K562 (cell line): ENCODE results near the gene ADAMTSL2. TPM values are rescaled to one million over a fixed set of nuclear protein-coding genes. Genes with fewer than 3 reads are reported as not detected.

ENCODE experiments used
- ATAC-seq: fragments of 200-7000 bp; cut with Tn5 transposase; 3 replicates; pipeline ENCODE4 v1.9.1; 2020; ENCODE audit warnings: moderate library complexity
- BruUV-seq: library from RNA; stranded (reverse); fragments of 400-500 nt; replicated peaks from 2 replicates; lab custom pipeline; 2021; lab: Mats Ljungman, UMichigan
- CTCF ChIA-PET: fragments of 300-600 bp; formaldehyde crosslinking; extraction: SDS; loops from one replicate; lab custom pipeline; 2021; ENCODE audit warnings: low intra/inter-chr PET ratio; lab: Yijun Ruan, JAX
- POLR2A ChIA-PET: fragments of 300-600, 350-650 bp; sonication (Branson Sonifier 250); formaldehyde crosslinking; extraction: SDS; loops from one replicate; lab custom pipeline; 2021; ENCODE audit warnings: antibody characterized with exemption, inconsistent platforms; lab: Yijun Ruan, JAX
- DNase-seq, 4 experiments: peaks; one replicate each; pipeline versions ENCODE4 v3.0.0 to v3.0.0-alpha.2; 2011 to 2018; ENCODE audit warnings: low spot score in 3 of 4, mixed read lengths in 3 of 4; ENCODE audit errors: extremely low read depth in 1 of 4
- FAIRE-seq: peaks from 2 replicates; lab custom pipeline; 2011; peaks lifted over from hg19 to GRCh38; lab: Jason Lieb, UNC
- H2AFZ ChIP-seq: 2 replicates; pipeline ENCODE4 v1.6.0; 2011; ENCODE audit warnings: low read depth, low read length, control low read depth, inconsistent platforms
- H3K27ac ChIP-seq: fragments of 200-600 bp; 3 replicates; pipeline ENCODE4 v1.8.0; 2011; ENCODE audit warnings: low read depth, mild to moderate bottlenecking, control low read depth, inconsistent platforms, low read length, moderate library complexity, mixed read lengths; ENCODE audit errors: extremely low read depth
- H3K27me3 ChIP-seq, 2 experiments: fragments of 300-600 bp in 1 of 2; 2 replicates in 1 of 2; 3 replicates in 1 of 2; pipeline versions ENCODE4 v1.6.0 to v1.8.0; 2011; ENCODE audit warnings: inconsistent platforms in 2 of 2, low read length in 2 of 2, mild to moderate bottlenecking in 1 of 2, mixed read lengths in 1 of 2, moderate library complexity in 1 of 2; ENCODE audit not compliant: control insufficient read depth in 2 of 2, insufficient read depth in 2 of 2
- H3K36me3 ChIP-seq: fragments of 300-600 bp; 3 replicates; pipeline ENCODE4 v1.8.0; 2011; ENCODE audit warnings: mild to moderate bottlenecking, low read length, inconsistent platforms; ENCODE audit not compliant: control insufficient read depth, insufficient read depth
- H3K4me1 ChIP-seq, 2 experiments: fragments of 200-600 bp in 1 of 2; replicated peaks in 1 of 2; 2 replicates in 1 of 2; 3 replicates in 1 of 2; pipeline versions ENCODE4 v1.5.1 to v1.8.0; 2011; ENCODE audit warnings: inconsistent platforms in 2 of 2, low read length in 2 of 2, mild to moderate bottlenecking in 1 of 2, mixed read lengths in 1 of 2, moderate library complexity in 1 of 2; ENCODE audit not compliant: control insufficient read depth in 2 of 2, insufficient read depth in 2 of 2
- H3K4me2 ChIP-seq: 2 replicates; pipeline ENCODE4 v1.6.1; 2011; ENCODE audit warnings: low read length, control low read depth, inconsistent platforms, mixed read lengths; ENCODE audit not compliant: insufficient read depth
- H3K4me3 ChIP-seq: fragments of 200-600 bp; sonication (generic), shearing (Covaris generic); 2 replicates; pipeline ENCODE4 v1.5.1; 2016; ENCODE audit warnings: control low read depth, inconsistent platforms
- H3K79me2 ChIP-seq: fragments of 200-600 bp; 3 replicates; pipeline ENCODE4 v1.8.0; 2011; ENCODE audit warnings: low read length, inconsistent platforms; ENCODE audit not compliant: control insufficient read depth, insufficient read depth
- H3K9ac ChIP-seq, 2 experiments: 2 replicates each; pipeline versions ENCODE4 v1.6.0 to v1.6.1; 2011; ENCODE audit warnings: low read depth in 2 of 2, low read length in 2 of 2, control low read depth in 1 of 2, inconsistent platforms in 1 of 2, mild to moderate bottlenecking in 1 of 2, mixed read lengths in 1 of 2; ENCODE audit not compliant: insufficient read depth in 1 of 2
- H3K9me1 ChIP-seq: one replicate; pipeline ENCODE4 v1.6.0; 2011; ENCODE audit warnings: inconsistent platforms, mild to moderate bottlenecking, low read length, moderate library complexity; ENCODE audit not compliant: control insufficient read depth, insufficient read depth
- H3K9me3 ChIP-seq: replicated peaks from 2 replicates; pipeline ENCODE4 v1.5.1; 2011; ENCODE audit warnings: low read depth, low read length, inconsistent platforms; ENCODE audit not compliant: control insufficient read depth, insufficient read depth
- H4K20me1 ChIP-seq: replicated peaks from 2 replicates; pipeline ENCODE4 v1.6.1; 2011; ENCODE audit warnings: low read length, inconsistent platforms, mixed read lengths; ENCODE audit not compliant: control insufficient read depth, insufficient read depth
- HNRNPL ChIP-seq: fragments of 200-400 bp; formaldehyde crosslinking; IDR thresholded peaks from 2 replicates; pipeline ENCODE4 v1.6.1; 2017; ENCODE audit warnings: low read depth, mild to moderate bottlenecking, low read length
- NFIC ChIP-seq: fragments of 450-650 bp; IDR thresholded peaks from 2 replicates; pipeline ENCODE4 v1.6.1; 2017; ENCODE audit warnings: mild to moderate bottlenecking, inconsistent platforms
- NR1H2 ChIP-seq: sonication (generic); formaldehyde crosslinking; IDR thresholded peaks from 2 replicates; pipeline ENCODE4 v1.4.0; 2020; ENCODE audit warnings: mild to moderate bottlenecking, missing genetic modification reagents
- TFAP4 ChIP-seq: sonication (generic); formaldehyde crosslinking; IDR thresholded peaks from 2 replicates; pipeline ENCODE4 v1.8.0; 2022; ENCODE audit warnings: missing genetic modification reagents, mild to moderate bottlenecking, moderate library complexity, borderline replicate concordance
- USF1 ChIP-seq: sonication (generic); formaldehyde crosslinking; IDR thresholded peaks from 2 replicates; pipeline ENCODE4 v1.9.0; 2022; ENCODE audit warnings: mild to moderate bottlenecking, missing genetic modification reagents
- ZNF444 ChIP-seq: fragments of 250-450 bp; sonication (Bioruptor Pico); IDR thresholded peaks from 2 replicates; pipeline ENCODE4 v1.4.0; 2020; ENCODE audit warnings: mild to moderate bottlenecking, moderate library complexity
- WGBS: fragments of 100-300 bp; shearing (Covaris generic); methylation state at CpG from one replicate; pipeline ENCODE4 v1.1.6; 2016; ENCODE audit warnings: low coverage, mixed read lengths; ENCODE audit not compliant: insufficient coverage; ENCODE audit errors: missing lambda C conversion rate; 5-methylcytosine and 5-hydroxymethylcytosine counted together
- in situ Hi-C: fragments of 300-500 bp; cut with MboI; formaldehyde crosslinking; loops from 4 replicates; pipeline ENCODE4 v1.15.0; 2018; ENCODE audit warnings: inconsistent platforms, mixed read lengths
- intact Hi-C: fragments of 100-400 bp; cut with micrococcal nuclease; formaldehyde crosslinking; loops from 2 replicates; pipeline ENCODE4 v1.14.2; 2022
- polyA plus RNA-seq, 8 experiments: library from polyadenylated mRNA; depleted of rRNA in 4 of 8; stranded (reverse) in 5 of 8; unstranded in 3 of 8; fragments of >200 nt; fragmentation: Nextera tagmentation in 2 of 8; fragmentation: Illumina TruSeq in 1 of 8; extraction: Ambion mirVana in 2 of 8; extraction: Trizol in 1 of 8; gene quantifications; 2 replicates each; pipeline versions ENCODE4 v1.2.1 to v1.2.3, GENCODE V29; 2011 to 2014; ENCODE audit warnings: inconsistent platforms in 1 of 8, missing spikeins in 1 of 8
- total RNA-seq, 7 experiments: library from RNA; depleted of rRNA in 6 of 7; stranded (reverse); fragments of >200 nt in 6 of 7; fragmentation: Illumina TruSeq in 2 of 7; extraction: Trizol in 2 of 7; gene quantifications; 2 replicates each; pipeline versions ENCODE4 v1.2.1 to v1.2.3, GENCODE V29; 2011 to 2021; ENCODE audit warnings: low replicate concordance in 1 of 7

ADAMTSL2 gene
- total and polyA plus RNA-seq, 9 of the 15 experiments (the other 6 are each of a cell fraction or from before 2014, with no cell fraction given), result 0.04 TPM; not detected in 8

DNA sequence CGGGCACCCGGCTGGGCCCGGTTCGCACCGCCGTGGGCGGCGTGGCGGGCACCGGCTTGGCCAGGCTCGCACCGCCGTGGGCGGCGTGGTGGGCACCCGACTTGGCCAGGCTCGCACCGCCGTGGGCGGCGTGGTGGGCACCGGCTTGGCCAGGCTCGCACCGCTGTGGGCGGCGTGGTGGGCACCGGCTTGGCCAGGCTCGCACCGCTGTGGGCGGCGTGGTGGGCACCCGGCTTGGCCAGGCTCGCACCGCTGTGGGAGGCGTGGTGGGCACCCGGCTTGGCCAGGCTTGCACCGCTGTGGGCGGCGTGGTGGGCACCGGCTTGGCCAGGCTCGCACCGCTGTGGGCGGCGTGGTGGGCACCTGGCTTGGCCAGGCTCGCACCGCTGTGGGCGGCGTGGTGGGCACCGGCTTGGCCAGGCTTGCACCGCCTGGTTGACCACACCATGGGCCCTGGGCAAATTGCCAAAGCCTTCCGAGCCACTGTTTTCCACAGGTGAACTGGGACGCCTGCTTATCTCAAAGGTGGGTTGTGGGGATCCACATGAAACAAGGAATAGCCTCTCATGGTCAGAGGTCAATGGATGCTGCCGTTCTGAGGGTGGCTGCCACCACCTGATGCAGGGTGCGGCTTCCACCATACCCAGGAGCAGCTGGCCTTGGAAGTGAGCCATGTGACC, 28.2 kb downstream of the ADAMTSL2 start:
- Histone ChIP-seq H3K4me3 (no peak overlapping the region), H3K9ac (peak overlapping the region in 1 of 2 experiments; percentile 19; a peak in 1 of 4 replicates), H2AFZ (no peak overlapping the region), H3K27me3 (peaks cover 6 to 32% of the 10 kb centered on the region in 2 experiments; a peak in 4 of 5 replicates), H3K4me2 (no peak overlapping the region), H3K4me1 (peaks cover 7 to 26% of the 10 kb centered on the region in 2 experiments; a peak in 4 of 5 replicates), H3K9me1 (peaks cover 3% of the 10 kb centered on the region), H3K79me2 (no peaks in the 10 kb centered on the region), H3K9me3 (no peaks in the 10 kb centered on the region), H4K20me1 (no peaks in the 10 kb centered on the region), H3K27ac (no peak overlapping the region), H3K36me3 (no peaks in the 10 kb centered on the region)
- in situ Hi-C loops (no loop called here), intact Hi-C loops (no loop called here)
- BruUV-seq, result no TSS peak
- ChIA-PET CTCF (no interaction called here), POLR2A (no interaction called here)
- FAIRE-seq (no peak), DNase-seq (no peak), ATAC-seq (no peak)
- 42% methylated on average over 5 of the region's 54 CpGs for WGBS
- peak; percentile 51 for TF ChIP-seq NFIC
- TF ChIP-seq NR1H2 (CRISPR knock-in tag), result no peak
- TF ChIP-seq USF1 (CRISPR knock-in tag), result peak; percentile 41; the same call in 1 of the 2 replicates
- TF ChIP-seq TFAP4 (CRISPR knock-in tag), result 0 out of 2 replicates have a peak, but pooled peaks have one; percentile 8
- no peak for TF ChIP-seq ZNF444 (CRISPR knock-in tag)
- TF ChIP-seq HNRNPL, result peak; percentile 80; the same call in 1 of the 2 replicates
